ENCODE measurements around the gene ITGBL1.

Gene ITGBL1

GRCh38 chr13:101570410-101570809 is 117.9 kb downstream of the ITGBL1 start:
- DNase-seq, result no peak

- DNase-seq, result no peak
These were observed 120.0 kb downstream of the ITGBL1 start for GRCh38 chr13:101572456-101572855.

- DNase-seq, result no peak
These were observed 123.1 kb downstream of the ITGBL1 start for GRCh38 chr13:101575581-101575980.

GRCh38 chr13:101576455-101576854 is 124.0 kb downstream of the ITGBL1 start:
- DNase-seq, result no peak

- DNase-seq, result no peak
These were observed 124.5 kb downstream of the ITGBL1 start for GRCh38 chr13:101576977-101577376.

- no peak for DNase-seq
These were observed 126.9 kb downstream of the ITGBL1 start for GRCh38 chr13:101579281-101579802.

- no peak for DNase-seq
These were observed 131.9 kb downstream of the ITGBL1 start for GRCh38 chr13:101584331-101584730.

GRCh38 chr13:101590479-101590878 is 138.0 kb downstream of the ITGBL1 start:
- DNase-seq, result no peak

GRCh38 chr13:101594936-101595335 is 142.5 kb downstream of the ITGBL1 start:
- DNase-seq, result no peak

- no peak for DNase-seq
These were observed 144.3 kb downstream of the ITGBL1 start for GRCh38 chr13:101596803-101597202.

GRCh38 chr13:101611491-101612475 is 159.3 kb downstream of the ITGBL1 start:
- no peak for DNase-seq

GRCh38 chr13:101612735-101613134 is 160.3 kb downstream of the ITGBL1 start:
- DNase-seq, result no peak

- DNase-seq, result no peak
These were observed 162.0 kb downstream of the ITGBL1 start for GRCh38 chr13:101614491-101614890.

- no peak for DNase-seq
These were observed 166.1 kb downstream of the ITGBL1 start for GRCh38 chr13:101618440-101619187.

GRCh38 chr13:101621099-101621498 is 168.6 kb downstream of the ITGBL1 start:
- DNase-seq, result no peak

GRCh38 chr13:101623470-101624209 is 171.2 kb downstream of the ITGBL1 start:
- no peak for DNase-seq

GRCh38 chr13:101624210-101624922 is 171.9 kb downstream of the ITGBL1 start:
- DNase-seq, result no peak

GRCh38 chr13:101624981-101625380 is 172.5 kb downstream of the ITGBL1 start:
- no peak for DNase-seq

- peak; percentile 68 for DNase-seq
These were observed 174.6 kb downstream of the ITGBL1 start for GRCh38 chr13:101626925-101627555.

- DNase-seq, result no peak
These were observed 175.1 kb downstream of the ITGBL1 start for GRCh38 chr13:101627556-101627943.

GRCh38 chr13:101628900-101629299 is 176.4 kb downstream of the ITGBL1 start:
- no peak for DNase-seq

GRCh38 chr13:101631395-101631794 is 178.9 kb downstream of the ITGBL1 start:
- DNase-seq, result no peak
